K562 (cell line): ENCODE data around the gene CRLF1. TPM values are rescaled to one million over a fixed set of nuclear protein-coding genes. Genes with fewer than 3 reads are reported as not detected.

Experiments used
- CC2D1A ChIP-seq: fragments of 450-650 bp; IDR thresholded peaks from 2 replicates; pipeline ENCODE4 v1.6.1; 2017; ENCODE audit warnings: mild to moderate bottlenecking
- CEBPG ChIP-seq, 3 experiments: fragments of 200-800 bp in 1 of 3; sonication (Bioruptor generic) in 1 of 3; sonication (generic) in 1 of 3; formaldehyde crosslinking in 1 of 3; IDR thresholded peaks in 2 of 3; conservative IDR thresholded peaks in 1 of 3; 2 replicates each; pipeline versions ENCODE4 v1.6.1 to v1.8.0; 2016 to 2022; ENCODE audit warnings: missing compliant biosample characterization in 2 of 3, missing genetic modification characterization in 2 of 3, mild to moderate bottlenecking in 1 of 3, missing genetic modification reagents in 1 of 3
- ELF2 ChIP-seq: fragments of 250-450 bp; sonication (Bioruptor Pico); IDR thresholded peaks from 2 replicates; pipeline ENCODE4 v1.5.0; 2021; ENCODE audit warnings: mild to moderate bottlenecking
- FOSL1 ChIP-seq: fragments of 200-800 bp; sonication (Bioruptor generic); conservative IDR thresholded peaks from 2 replicates; pipeline ENCODE4 v1.6.1; 2016; ENCODE audit warnings: missing genetic modification characterization, missing compliant biosample characterization
- FOXA3 ChIP-seq, 2 experiments: fragments of 450-650 bp in 1 of 2; sonication (generic) in 1 of 2; formaldehyde crosslinking; IDR thresholded peaks in 1 of 2; conservative IDR thresholded peaks in 1 of 2; 2 replicates each; pipeline versions ENCODE4 v1.4.0 to v1.8.0; 2020 to 2022; ENCODE audit warnings: mild to moderate bottlenecking in 2 of 2, missing genetic modification reagents in 1 of 2
- HDAC3 ChIP-seq: fragments of 450-650 bp; IDR thresholded peaks from 2 replicates; pipeline ENCODE4 v1.6.1; 2018; ENCODE audit warnings: borderline replicate concordance, mild to moderate bottlenecking, moderate library complexity; ENCODE audit not compliant: partially characterized antibody
- KAT2B ChIP-seq: IDR thresholded peaks from one replicate; pipeline ENCODE4 v1.6.1; 2012; ENCODE audit warnings: low read depth, mild to moderate bottlenecking, control low read depth, inconsistent platforms, low read length, moderate library complexity
- NONO ChIP-seq, 2 experiments: fragments of 200-400 bp in 1 of 2; fragments of 450-650 bp in 1 of 2; formaldehyde crosslinking in 1 of 2; IDR thresholded peaks; 2 replicates each; pipeline ENCODE4 v1.6.1; 2017; ENCODE audit warnings: low read depth in 2 of 2, mild to moderate bottlenecking in 2 of 2, moderate library complexity in 2 of 2, low read length in 1 of 2
- PYGO2 ChIP-seq: fragments of 450-650 bp; IDR thresholded peaks from 2 replicates; pipeline ENCODE4 v1.6.1; 2016; ENCODE audit warnings: mild to moderate bottlenecking, missing genetic modification characterization, moderate library complexity, missing compliant biosample characterization
- SMARCA5 ChIP-seq: fragments of 450-650 bp; IDR thresholded peaks from 2 replicates; pipeline ENCODE4 v1.6.1; 2016
- SRSF1 ChIP-seq: fragments of 200-400 bp; formaldehyde crosslinking; IDR thresholded peaks from 2 replicates; pipeline ENCODE4 v1.6.1; 2017; ENCODE audit warnings: mild to moderate bottlenecking, low read depth, low read length, moderate library complexity
- TCF3 ChIP-seq: sonication (generic); formaldehyde crosslinking; IDR thresholded peaks from 2 replicates; pipeline ENCODE4 v1.4.0; 2020; ENCODE audit warnings: mild to moderate bottlenecking, missing genetic modification reagents
- TFAP4 ChIP-seq: sonication (generic); formaldehyde crosslinking; IDR thresholded peaks from 2 replicates; pipeline ENCODE4 v1.8.0; 2022; ENCODE audit warnings: missing genetic modification reagents, mild to moderate bottlenecking, moderate library complexity, borderline replicate concordance
- ZNF384 ChIP-seq: IDR thresholded peaks from 2 replicates; pipeline ENCODE4 v1.6.1; 2012; ENCODE audit warnings: low read depth, low read length, improper control_type of control experiment
- polyA plus RNA-seq, 8 experiments: library from polyadenylated mRNA; depleted of rRNA in 4 of 8; stranded (reverse) in 5 of 8; unstranded in 3 of 8; fragments of >200 nt; fragmentation: Nextera tagmentation in 2 of 8; fragmentation: Illumina TruSeq in 1 of 8; extraction: Ambion mirVana in 2 of 8; extraction: Trizol in 1 of 8; gene quantifications; 2 replicates each; pipeline versions ENCODE4 v1.2.1 to v1.2.3, GENCODE V29; 2011 to 2014; ENCODE audit warnings: inconsistent platforms in 1 of 8, missing spikeins in 1 of 8
- total RNA-seq, 7 experiments: library from RNA; depleted of rRNA in 6 of 7; stranded (reverse); fragments of >200 nt in 6 of 7; fragmentation: Illumina TruSeq in 2 of 7; extraction: Trizol in 2 of 7; gene quantifications; 2 replicates each; pipeline versions ENCODE4 v1.2.1 to v1.2.3, GENCODE V29; 2011 to 2021; ENCODE audit warnings: low replicate concordance in 1 of 7
- TF ChIP-seq, protein P1 (sequence below): sonication (generic); formaldehyde crosslinking; IDR thresholded peaks from 2 replicates; pipeline ENCODE4 v1.8.0; 2022; ENCODE audit warnings: missing genetic modification reagents, mild to moderate bottlenecking, borderline replicate concordance
- TF ChIP-seq, protein P2 (sequence below): sonication (generic); formaldehyde crosslinking; IDR thresholded peaks from 2 replicates; pipeline ENCODE4 v1.8.0; 2022; ENCODE audit warnings: mild to moderate bottlenecking, missing genetic modification reagents
- TF ChIP-seq, protein P3 (sequence below): fragments of 450-650 bp; IDR thresholded peaks from 2 replicates; pipeline ENCODE4 v1.6.1; 2018; ENCODE audit warnings: mild to moderate bottlenecking, low read depth; ENCODE audit not compliant: partially characterized antibody
- TF ChIP-seq, protein P4 (sequence below): fragments of 250-450 bp; sonication (Bioruptor Pico); IDR thresholded peaks from 2 replicates; pipeline ENCODE4 v1.8.0; 2021; ENCODE audit warnings: borderline replicate concordance, mild to moderate bottlenecking, moderate library complexity; ENCODE audit not compliant: poor library complexity, severe bottlenecking

Gene CRLF1
- total and polyA plus RNA-seq, 9 of the 15 experiments (the other 6 are each of a cell fraction or from before 2014, with no cell fraction given) = 0.85 to 3.6 (median 1.7) TPM

DNA sequence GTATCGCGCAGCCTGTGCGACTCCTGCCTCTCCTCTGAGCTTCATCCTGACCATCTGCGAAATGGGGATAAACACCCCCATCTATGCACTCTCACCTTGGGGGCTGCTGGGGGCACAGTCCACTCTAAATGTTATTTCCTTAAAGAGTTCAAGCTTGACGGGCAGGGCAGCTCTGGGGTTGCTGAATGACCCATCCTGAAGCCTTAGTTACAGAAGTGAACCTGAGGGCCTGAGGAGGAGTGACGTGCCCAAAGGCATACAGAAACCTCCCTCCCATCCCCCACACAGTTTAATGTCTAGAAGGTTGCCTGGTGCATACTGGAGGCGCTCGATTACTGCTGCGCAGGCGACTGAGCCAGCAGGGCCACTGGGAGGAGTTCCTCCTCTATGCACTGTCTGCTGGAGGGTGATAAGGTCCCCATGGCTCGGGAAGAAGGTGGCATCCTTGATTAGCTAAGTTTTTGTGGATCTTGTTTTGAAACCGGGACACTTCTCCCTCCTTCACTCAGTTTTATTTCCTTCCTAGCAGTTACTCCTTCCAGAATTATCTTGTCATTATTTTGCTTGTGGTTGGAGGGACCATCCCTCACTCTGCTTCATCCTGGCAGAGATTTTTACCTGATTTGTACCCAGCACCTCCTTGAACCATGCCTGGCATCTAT is 62.7 kb downstream of the CRLF1 start (continued):
- TF ChIP-seq TFAP4 (peak; percentile 90), SMARCA5 (peak; percentile 40; the same call in 1 of the 2 replicates), SRSF1 (no peak), HDAC3 (peak; percentile 94), ELF2 (peak; percentile 67; the same call in 1 of the 2 replicates), NONO (IDR thresholded peaks at IDR 0.05; ENCODE audit: low read depth in 2 of 2, low read length in 1 of 2) (peak in 1 of 2 experiments; percentile 65; a peak in 1 of 4 replicates), ZNF384 (peak; percentile 29), PYGO2 (tag) (no peak; the same call in 1 of the 2 replicates), FOXA3 (CRISPR knock-in tag; conservative IDR thresholded peaks at IDR 0.05 in 1 of 2, IDR thresholded peaks at IDR 0.05 in 1 of 2) (no peak), CC2D1A (peak; percentile 97), FOSL1 (peak; percentile 66), KAT2B (no peak), CEBPG (CRISPR knock-in tag; IDR thresholded peaks at IDR 0.05) (no peak), CEBPG (tag; conservative IDR thresholded peaks at IDR 0.05 in 1 of 2, IDR thresholded peaks at IDR 0.05 in 1 of 2) (no peak; a peak in 1 of 4 replicates), TCF3 (CRISPR knock-in tag) (peak; percentile 99)
- TF ChIP-seq, protein P1, sequence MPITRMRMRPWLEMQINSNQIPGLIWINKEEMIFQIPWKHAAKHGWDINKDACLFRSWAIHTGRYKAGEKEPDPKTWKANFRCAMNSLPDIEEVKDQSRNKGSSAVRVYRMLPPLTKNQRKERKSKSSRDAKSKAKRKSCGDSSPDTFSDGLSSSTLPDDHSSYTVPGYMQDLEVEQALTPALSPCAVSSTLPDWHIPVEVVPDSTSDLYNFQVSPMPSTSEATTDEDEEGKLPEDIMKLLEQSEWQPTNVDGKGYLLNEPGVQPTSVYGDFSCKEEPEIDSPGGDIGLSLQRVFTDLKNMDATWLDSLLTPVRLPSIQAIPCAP (CRISPR knock-in tag) = no peak
- TF ChIP-seq, protein P2, sequence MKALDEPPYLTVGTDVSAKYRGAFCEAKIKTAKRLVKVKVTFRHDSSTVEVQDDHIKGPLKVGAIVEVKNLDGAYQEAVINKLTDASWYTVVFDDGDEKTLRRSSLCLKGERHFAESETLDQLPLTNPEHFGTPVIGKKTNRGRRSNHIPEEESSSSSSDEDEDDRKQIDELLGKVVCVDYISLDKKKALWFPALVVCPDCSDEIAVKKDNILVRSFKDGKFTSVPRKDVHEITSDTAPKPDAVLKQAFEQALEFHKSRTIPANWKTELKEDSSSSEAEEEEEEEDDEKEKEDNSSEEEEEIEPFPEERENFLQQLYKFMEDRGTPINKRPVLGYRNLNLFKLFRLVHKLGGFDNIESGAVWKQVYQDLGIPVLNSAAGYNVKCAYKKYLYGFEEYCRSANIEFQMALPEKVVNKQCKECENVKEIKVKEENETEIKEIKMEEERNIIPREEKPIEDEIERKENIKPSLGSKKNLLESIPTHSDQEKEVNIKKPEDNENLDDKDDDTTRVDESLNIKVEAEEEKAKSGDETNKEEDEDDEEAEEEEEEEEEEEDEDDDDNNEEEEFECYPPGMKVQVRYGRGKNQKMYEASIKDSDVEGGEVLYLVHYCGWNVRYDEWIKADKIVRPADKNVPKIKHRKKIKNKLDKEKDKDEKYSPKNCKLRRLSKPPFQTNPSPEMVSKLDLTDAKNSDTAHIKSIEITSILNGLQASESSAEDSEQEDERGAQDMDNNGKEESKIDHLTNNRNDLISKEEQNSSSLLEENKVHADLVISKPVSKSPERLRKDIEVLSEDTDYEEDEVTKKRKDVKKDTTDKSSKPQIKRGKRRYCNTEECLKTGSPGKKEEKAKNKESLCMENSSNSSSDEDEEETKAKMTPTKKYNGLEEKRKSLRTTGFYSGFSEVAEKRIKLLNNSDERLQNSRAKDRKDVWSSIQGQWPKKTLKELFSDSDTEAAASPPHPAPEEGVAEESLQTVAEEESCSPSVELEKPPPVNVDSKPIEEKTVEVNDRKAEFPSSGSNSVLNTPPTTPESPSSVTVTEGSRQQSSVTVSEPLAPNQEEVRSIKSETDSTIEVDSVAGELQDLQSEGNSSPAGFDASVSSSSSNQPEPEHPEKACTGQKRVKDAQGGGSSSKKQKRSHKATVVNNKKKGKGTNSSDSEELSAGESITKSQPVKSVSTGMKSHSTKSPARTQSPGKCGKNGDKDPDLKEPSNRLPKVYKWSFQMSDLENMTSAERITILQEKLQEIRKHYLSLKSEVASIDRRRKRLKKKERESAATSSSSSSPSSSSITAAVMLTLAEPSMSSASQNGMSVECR (CRISPR knock-in tag) = peak; percentile 36; the same call in 1 of the 2 replicates
- TF ChIP-seq, protein P3, sequence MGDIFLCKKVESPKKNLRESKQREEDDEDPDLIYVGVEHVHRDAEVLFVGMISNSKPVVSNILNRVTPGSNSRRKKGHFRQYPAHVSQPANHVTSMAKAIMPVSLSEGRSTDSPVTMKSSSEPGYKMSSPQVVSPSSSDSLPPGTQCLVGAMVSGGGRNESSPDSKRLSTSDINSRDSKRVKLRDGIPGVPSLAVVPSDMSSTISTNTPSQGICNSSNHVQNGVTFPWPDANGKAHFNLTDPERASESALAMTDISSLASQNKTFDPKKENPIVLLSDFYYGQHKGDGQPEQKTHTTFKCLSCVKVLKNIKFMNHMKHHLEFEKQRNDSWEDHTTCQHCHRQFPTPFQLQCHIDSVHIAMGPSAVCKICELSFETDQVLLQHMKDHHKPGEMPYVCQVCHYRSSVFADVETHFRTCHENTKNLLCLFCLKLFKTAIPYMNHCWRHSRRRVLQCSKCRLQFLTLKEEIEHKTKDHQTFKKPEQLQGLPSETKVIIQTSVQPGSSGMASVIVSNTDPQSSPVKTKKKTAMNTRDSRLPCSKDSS = no peak
- TF ChIP-seq, protein P4, sequence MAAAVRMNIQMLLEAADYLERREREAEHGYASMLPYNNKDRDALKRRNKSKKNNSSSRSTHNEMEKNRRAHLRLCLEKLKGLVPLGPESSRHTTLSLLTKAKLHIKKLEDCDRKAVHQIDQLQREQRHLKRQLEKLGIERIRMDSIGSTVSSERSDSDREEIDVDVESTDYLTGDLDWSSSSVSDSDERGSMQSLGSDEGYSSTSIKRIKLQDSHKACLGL (CRISPR knock-in tag) = no peak
